ENCODE data around the gene GABRR2. TPM values are rescaled to one million over a fixed set of nuclear protein-coding genes. Genes with fewer than 3 reads are reported as not detected.

GABRR2 gene
- total RNA-seq, 2 donors from 2014 or later, result 0.14 to 0.40 TPM

- H3K27ac ChIP-seq, result no peak overlapping the region
- H3K9me3 ChIP-seq, result no peaks in the 10 kb centered on the region
- no peak for DNase-seq (ENCODE audit: low spot score)
- H3K4me3 ChIP-seq, result no peak overlapping the region
- H3K27me3 ChIP-seq (replicated peaks; ENCODE audit: insufficient read depth), result no peaks in the 10 kb centered on the region
- TF ChIP-seq POLR2AphosphoS5 (IDR thresholded peaks at IDR 0.05) (no peak), CTCF (IDR thresholded peaks at IDR 0.05) (no peak), POLR2A (IDR thresholded peaks at IDR 0.05) (no peak)
- intact Hi-C loops (cut with DNase I), result no loop called here
- no peaks in the 10 kb centered on the region for H3K36me3 ChIP-seq
- H3K4me1 ChIP-seq (replicated peaks), result no peaks in the 10 kb centered on the region
- WGBS, result 88% methylated on average over 9 of the region's 9 CpGs
Observed at GRCh38 chr6:89287351-89288028, 27.6 kb downstream of the GABRR2 start.

- intact Hi-C loops (cut with DNase I), result no loop called here
- H3K27me3 ChIP-seq (replicated peaks; ENCODE audit: insufficient read depth), result no peaks in the 10 kb centered on the region
- 64% methylated on average over 6 of the region's 6 CpGs for WGBS
- no peaks in the 10 kb centered on the region for H3K4me1 ChIP-seq (replicated peaks)
- no peaks in the 10 kb centered on the region for H3K9me3 ChIP-seq
- no peaks in the 10 kb centered on the region for H3K36me3 ChIP-seq
- no peak overlapping the region for H3K4me3 ChIP-seq
- no peak for TF ChIP-seq CTCF (IDR thresholded peaks at IDR 0.05)
- TF ChIP-seq POLR2A (IDR thresholded peaks at IDR 0.05), result no peak
- no peak for TF ChIP-seq POLR2AphosphoS5 (IDR thresholded peaks at IDR 0.05)
- no peak for DNase-seq (ENCODE audit: low spot score)
- H3K27ac ChIP-seq, result no peak overlapping the region
Observed at GRCh38 chr6:89286516-89286915, 28.6 kb downstream of the GABRR2 start.

- TF ChIP-seq CTCF (IDR thresholded peaks at IDR 0.05), result no peak
- TF ChIP-seq POLR2A (IDR thresholded peaks at IDR 0.05), result no peak
- Histone ChIP-seq H3K4me3 (no peak overlapping the region), H3K36me3 (no peaks in the 10 kb centered on the region), H3K9me3 (no peaks in the 10 kb centered on the region), H3K27ac (no peak overlapping the region), H3K27me3 (replicated peaks; ENCODE audit: insufficient read depth) (no peaks in the 10 kb centered on the region), H3K4me1 (replicated peaks) (no peaks in the 10 kb centered on the region)
- no peak for DNase-seq (ENCODE audit: low spot score)
- 83% methylated on average over 15 of the region's 15 CpGs for WGBS
- intact Hi-C loops (cut with DNase I), result no loop called here
Observed at GRCh38 chr6:89284963-89285735, 29.9 kb downstream of the GABRR2 start.

GRCh38 chr6:89284081-89284480, 31.0 kb downstream of the GABRR2 start:
- H3K27ac ChIP-seq, result no peak overlapping the region
- no peaks in the 10 kb centered on the region for H3K4me1 ChIP-seq (replicated peaks)
- no peaks in the 10 kb centered on the region for H3K36me3 ChIP-seq
- no peaks in the 10 kb centered on the region for H3K9me3 ChIP-seq
- WGBS, result 89% methylated on average over 3 of the region's 3 CpGs
- no peak for DNase-seq (ENCODE audit: low spot score)
- no peak overlapping the region for H3K4me3 ChIP-seq
- TF ChIP-seq POLR2A (IDR thresholded peaks at IDR 0.05), result no peak
- TF ChIP-seq POLR2AphosphoS5 (IDR thresholded peaks at IDR 0.05), result no peak
- TF ChIP-seq CTCF (IDR thresholded peaks at IDR 0.05), result no peak
- H3K27me3 ChIP-seq (replicated peaks; ENCODE audit: insufficient read depth), result no peaks in the 10 kb centered on the region
- intact Hi-C loops (cut with DNase I), result no loop called here

GRCh38 chr6:89282749-89283148, 32.4 kb downstream of the GABRR2 start:
- no peak for DNase-seq (ENCODE audit: low spot score)
- H3K4me1 ChIP-seq (replicated peaks), result no peaks in the 10 kb centered on the region
- no peaks in the 10 kb centered on the region for H3K9me3 ChIP-seq
- intact Hi-C loops (cut with DNase I), result no loop called here
- no peak for TF ChIP-seq CTCF (IDR thresholded peaks at IDR 0.05)
- TF ChIP-seq POLR2A (IDR thresholded peaks at IDR 0.05), result no peak
- no peak for TF ChIP-seq POLR2AphosphoS5 (IDR thresholded peaks at IDR 0.05)
- no peak overlapping the region for H3K27ac ChIP-seq
- H3K27me3 ChIP-seq (replicated peaks; ENCODE audit: insufficient read depth), result no peaks in the 10 kb centered on the region
- WGBS, result 96% methylated on average over 9 of the region's 9 CpGs
- no peaks in the 10 kb centered on the region for H3K36me3 ChIP-seq
- H3K4me3 ChIP-seq, result no peak overlapping the region

All from prostate gland (tissue), 2 donors.